HL-60 (cell line): Measurements from ENCODE around the gene DIS3L2.

ENCODE experiments used
- POLR2AphosphoS5 ChIP-seq: IDR thresholded peaks from 2 replicates; pipeline ENCODE4 v1.6.1; 2012; ENCODE audit warnings: low read depth
- REST ChIP-seq: IDR thresholded peaks from 2 replicates; pipeline ENCODE4 v1.6.1; 2012; ENCODE audit warnings: low read depth; ENCODE audit not compliant: insufficient replicate concordance
- SPI1 ChIP-seq: IDR thresholded peaks from 2 replicates; pipeline ENCODE4 v1.6.1; 2012; ENCODE audit warnings: low read depth, mild to moderate bottlenecking, borderline replicate concordance
- TF ChIP-seq, protein P1 (sequence below): IDR thresholded peaks from one replicate; pipeline ENCODE4 v1.5.1; 2011; ENCODE audit warnings: low read length, control low read depth, inconsistent platforms; ENCODE audit not compliant: insufficient read depth

DNA sequence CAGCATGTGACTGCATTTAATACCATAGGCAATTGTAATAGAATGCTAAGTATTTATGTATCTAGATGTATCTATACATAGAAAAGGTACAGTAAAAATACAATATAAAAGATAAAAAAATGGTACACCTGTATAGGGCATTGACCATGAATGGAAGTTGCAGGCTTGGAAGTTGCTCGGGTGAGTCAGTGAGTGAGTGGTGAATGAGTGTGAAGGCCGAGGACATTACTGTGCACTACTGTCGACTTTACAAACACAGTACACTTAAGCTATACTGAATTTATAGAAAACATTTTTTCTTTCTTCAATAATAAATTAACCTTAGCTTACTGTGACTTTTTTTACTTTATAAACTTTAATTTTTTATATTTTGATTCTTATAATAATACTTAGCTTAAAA, 8.9 kb downstream of the DIS3L2 start:
- no peak for TF ChIP-seq POLR2AphosphoS5
- no peak for TF ChIP-seq REST
- TF ChIP-seq, protein P1, sequence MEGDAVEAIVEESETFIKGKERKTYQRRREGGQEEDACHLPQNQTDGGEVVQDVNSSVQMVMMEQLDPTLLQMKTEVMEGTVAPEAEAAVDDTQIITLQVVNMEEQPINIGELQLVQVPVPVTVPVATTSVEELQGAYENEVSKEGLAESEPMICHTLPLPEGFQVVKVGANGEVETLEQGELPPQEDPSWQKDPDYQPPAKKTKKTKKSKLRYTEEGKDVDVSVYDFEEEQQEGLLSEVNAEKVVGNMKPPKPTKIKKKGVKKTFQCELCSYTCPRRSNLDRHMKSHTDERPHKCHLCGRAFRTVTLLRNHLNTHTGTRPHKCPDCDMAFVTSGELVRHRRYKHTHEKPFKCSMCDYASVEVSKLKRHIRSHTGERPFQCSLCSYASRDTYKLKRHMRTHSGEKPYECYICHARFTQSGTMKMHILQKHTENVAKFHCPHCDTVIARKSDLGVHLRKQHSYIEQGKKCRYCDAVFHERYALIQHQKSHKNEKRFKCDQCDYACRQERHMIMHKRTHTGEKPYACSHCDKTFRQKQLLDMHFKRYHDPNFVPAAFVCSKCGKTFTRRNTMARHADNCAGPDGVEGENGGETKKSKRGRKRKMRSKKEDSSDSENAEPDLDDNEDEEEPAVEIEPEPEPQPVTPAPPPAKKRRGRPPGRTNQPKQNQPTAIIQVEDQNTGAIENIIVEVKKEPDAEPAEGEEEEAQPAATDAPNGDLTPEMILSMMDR: no peak
- no peak for TF ChIP-seq SPI1
